ENCODE data around the gene PRR14. TPM values are rescaled to one million over a fixed set of nuclear protein-coding genes. Genes with fewer than 3 reads are reported as not detected.

The PRR14 gene
- total and polyA plus RNA-seq, 2 of the 4 experiments (the other 2 are of a cell fraction) = 1.4 to 11.9 TPM

- peaks cover 30% of the 10 kb centered on the region for H3K36me3 ChIP-seq (ENCODE audit: control insufficient read depth, insufficient read depth, low read length)
- H3K9me1 ChIP-seq (ENCODE audit: insufficient read depth, low read length) = no peaks in the 10 kb centered on the region
- ChIA-PET CTCF (no interaction called here), POLR2A (ENCODE audit: unreplicated experiment) (no interaction called here)
- H3K4me2 ChIP-seq (ENCODE audit: low read depth, low read length) = peak overlapping the region; percentile 95
- H3K23ac ChIP-seq (ENCODE audit: low read depth, low read length) = peak overlapping the region; percentile 94
- peak overlapping the region; percentile 47 for H3K14ac ChIP-seq (replicated peaks; ENCODE audit: low read depth, low read length)
- H2BK15ac ChIP-seq (ENCODE audit: low read depth, low read length) = no peak overlapping the region
- H3K4me3 ChIP-seq (ENCODE audit: insufficient read depth, low read depth, low read length) = peak overlapping the region; percentile 84
- H4K8ac ChIP-seq (ENCODE audit: low read depth in 2 of 2, low read length in 2 of 2) = peak overlapping the region in 1 of 2 experiments; percentile 41; a peak in 2 of 4 replicates
- peak overlapping the region; percentile 47 for H2BK5ac ChIP-seq (ENCODE audit: low read depth, low read length, poor library complexity, severe bottlenecking)
- TF ChIP-seq SMC3 (IDR thresholded peaks at IDR 0.05; ENCODE audit: low read depth, low read length) (no peak), MAZ (IDR thresholded peaks at IDR 0.05; ENCODE audit: borderline replicate concordance, low read depth, low read length) (no peak), CHD1 (IDR thresholded peaks at IDR 0.05; ENCODE audit: low read depth, low read length) (no peak), CEBPB (IDR thresholded peaks at IDR 0.05; ENCODE audit: low read depth, low read length) (no peak), CTCF (conservative IDR thresholded peaks at IDR 0.05; ENCODE audit: low read depth, low read length) (no peak), BHLHE40 (IDR thresholded peaks at IDR 0.05; ENCODE audit: low read depth, low read length) (no peak), MAFK (IDR thresholded peaks at IDR 0.05; ENCODE audit: low read depth, low read length) (no peak), POLR2A (IDR thresholded peaks at IDR 0.05; ENCODE audit: low read depth, low read length) (no peak), RCOR1 (IDR thresholded peaks at IDR 0.05; ENCODE audit: insufficient replicate concordance, low read length) (no peak), ELK1 (IDR thresholded peaks at IDR 0.05; ENCODE audit: borderline replicate concordance, low read depth, low read length) (no peak), USF2 (IDR thresholded peaks at IDR 0.05; ENCODE audit: low read depth, low read length) (no peak), FOS (IDR thresholded peaks at IDR 0.05; ENCODE audit: low read depth, low read length) (no peak), MXI1 (IDR thresholded peaks at IDR 0.05; ENCODE audit: borderline replicate concordance, low read depth, low read length) (no peak)
- no peak for ATAC-seq (ENCODE audit: low read depth)
- DNase-seq = no peak
- dilution Hi-C loops (cut with HindIII; ENCODE audit: low sequenced_read_pairs, unreplicated experiment) (no loop called here), intact Hi-C loops (cut with micrococcal nuclease) (no loop called here), in situ Hi-C loops (cut with MboI; ENCODE audit: low sequenced_read_pairs) (no loop called here)
- H4K20me1 ChIP-seq (ENCODE audit: insufficient read depth, low read length) = no peaks in the 10 kb centered on the region
- peak overlapping the region; percentile 53; the same call in 1 of the 2 replicates for H4K5ac ChIP-seq (ENCODE audit: low read depth, low read length)
- peak overlapping the region; percentile 88 for H2AK9ac ChIP-seq (replicated peaks; ENCODE audit: low read depth, low read length, poor library complexity)
- no peak overlapping the region for H4K91ac ChIP-seq (ENCODE audit: insufficient read depth, low read depth, low read length)
- BruUV-seq (replicated peaks) = no TSS peak
- peak overlapping the region; percentile 88 for H2AK5ac ChIP-seq (ENCODE audit: low read depth, low read length)
- H3K27ac ChIP-seq (ENCODE audit: insufficient read depth, low read length) = peak overlapping the region; percentile 73
- H3K9ac ChIP-seq (ENCODE audit: low read depth, low read length) = peak overlapping the region; percentile 82
- peaks cover 6% of the 10 kb centered on the region; the same call in 1 of the 2 replicates for H3K4me1 ChIP-seq (ENCODE audit: control insufficient read depth, insufficient read depth, low read length)
- no peaks in the 10 kb centered on the region for H3K9me3 ChIP-seq (ENCODE audit: control insufficient read depth, insufficient read depth, low read length)
- no peaks in the 10 kb centered on the region for H3K27me3 ChIP-seq (ENCODE audit: control insufficient read depth, insufficient read depth, low read length)
- peak overlapping the region; percentile 83; the same call in 1 of the 2 replicates for H3K4ac ChIP-seq (ENCODE audit: low read depth, low read length)
- H3K18ac ChIP-seq (ENCODE audit: low read depth, low read length) = no peak overlapping the region
- peaks cover 19 to 35% of the 10 kb centered on the region in 2 experiments for H3K79me1 ChIP-seq (ENCODE audit: low read depth in 1 of 2, low read length in 2 of 2)
- no peak overlapping the region; the same call in 1 of the 2 replicates for H2BK120ac ChIP-seq (ENCODE audit: low read depth, low read length)
- no peak overlapping the region for H2BK20ac ChIP-seq (ENCODE audit: low read depth, low read length)
- H2AFZ ChIP-seq (replicated peaks; ENCODE audit: low read length, poor library complexity) = peak overlapping the region; percentile 87
- peak overlapping the region; percentile 8; the same call in 1 of the 2 replicates for H3K56ac ChIP-seq (ENCODE audit: extremely low read depth, insufficient read depth, low read length)
- 0% methylated on average over 1 of the region's 2 CpGs; no CpG with 5 or more reads in 1 of the 2 experiments for whole genome bisulfite sequencing, 2 experiments (ENCODE audit: extremely low coverage in 2 of 2, insufficient read length in 1 of 2)
Observed at GRCh38 chr16:30652005-30652296, 1.2 kb downstream of the PRR14 start.
